ENCODE data around the gene DEFB114. TPM values are rescaled to one million over a fixed set of nuclear protein-coding genes. Genes with fewer than 3 reads are reported as not detected.

The DEFB114 gene
- total RNA-seq, 4 donors from 2014 or later: not detected

DNA sequence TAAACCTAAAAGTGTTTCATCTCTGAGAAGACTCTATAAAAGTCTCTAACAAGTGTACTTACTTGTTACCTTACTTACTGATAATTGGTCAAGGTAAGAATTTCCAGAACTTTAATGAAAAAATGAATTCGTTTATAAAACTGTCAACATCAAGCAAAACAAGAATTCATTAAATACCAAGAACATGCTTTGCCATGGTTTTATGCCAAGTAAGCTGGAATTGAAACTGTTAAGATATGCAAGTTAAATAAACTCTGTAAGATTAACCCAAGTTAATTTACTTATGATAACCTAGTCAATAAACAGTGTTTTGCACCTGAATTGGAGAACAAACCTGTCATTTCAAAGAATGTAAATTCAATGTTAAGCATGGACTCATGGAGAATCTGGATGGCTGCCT lies 22.6 kb upstream of the DEFB114 start:
- no peak for TF ChIP-seq CTCF (IDR thresholded peaks at IDR 0.05)
- TF ChIP-seq POLR2A (IDR thresholded peaks at IDR 0.05): no peak
- DNase-seq (ENCODE audit: low spot score in 2 of 2): no peak
- no peak overlapping the region for H3K4me3 ChIP-seq (ENCODE audit: low read depth, poor library complexity, severe bottlenecking)
- 26 to 35% methylated on average over 1 of the region's 1 CpG for WGBS, 2 donors
- intact Hi-C loops (cut with DNase I; ENCODE audit: low total_unique reads): no loop called here

- WGBS, 2 donors: 81 to 91% methylated on average over 2 of the region's 2 CpGs
- no peak for DNase-seq (ENCODE audit: low spot score in 2 of 2)
- no peak overlapping the region for H3K4me3 ChIP-seq (ENCODE audit: low read depth, poor library complexity, severe bottlenecking)
- intact Hi-C loops (cut with DNase I; ENCODE audit: low total_unique reads): no loop called here
- no peak for TF ChIP-seq POLR2A (IDR thresholded peaks at IDR 0.05)
- no peak for TF ChIP-seq CTCF (IDR thresholded peaks at IDR 0.05)
These were observed 18.1 kb upstream of the DEFB114 start for GRCh38 chr6:49982046-49982445.

DNA sequence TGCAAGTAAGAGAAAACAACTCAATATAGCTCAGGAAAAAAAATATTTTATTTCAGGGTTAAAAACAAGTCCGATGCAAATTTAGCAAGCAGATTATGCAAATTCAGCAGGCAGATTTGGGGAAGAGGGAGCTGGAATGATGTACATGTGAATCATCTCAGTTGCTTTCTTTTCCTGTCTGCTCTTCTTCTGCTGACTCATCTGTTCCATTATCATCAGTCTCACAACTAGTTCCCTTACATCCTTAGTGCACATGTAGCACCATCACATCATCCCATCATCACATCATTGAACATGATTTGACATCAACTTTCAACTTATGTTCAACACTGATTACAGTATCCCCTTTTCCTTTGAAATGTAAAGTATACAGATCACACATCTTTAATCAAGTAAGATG lies 16.9 kb upstream of the DEFB114 start:
- TF ChIP-seq POLR2A (IDR thresholded peaks at IDR 0.05): no peak
- no peak for TF ChIP-seq CTCF (IDR thresholded peaks at IDR 0.05)
- H3K4me3 ChIP-seq (ENCODE audit: low read depth, poor library complexity, severe bottlenecking): no peak overlapping the region
- WGBS, 2 donors: 39 to 55% methylated on average over 1 of the region's 1 CpG
- DNase-seq (ENCODE audit: low spot score in 2 of 2): no peak
- intact Hi-C loops (cut with DNase I; ENCODE audit: low total_unique reads): no loop called here

GRCh38 chr6:49979584-49979983 lies 15.6 kb upstream of the DEFB114 start:
- no peak for DNase-seq (ENCODE audit: low spot score in 2 of 2)
- 77 to 83% methylated on average over 4 of the region's 4 CpGs for WGBS, 2 donors
- no peak overlapping the region for H3K4me3 ChIP-seq (ENCODE audit: low read depth, poor library complexity, severe bottlenecking)
- intact Hi-C loops (cut with DNase I; ENCODE audit: low total_unique reads): no loop called here
- TF ChIP-seq CTCF (IDR thresholded peaks at IDR 0.05) (no peak), POLR2A (IDR thresholded peaks at IDR 0.05) (no peak)

GRCh38 chr6:49978332-49979226 lies 14.6 kb upstream of the DEFB114 start:
- no peak for TF ChIP-seq POLR2A (IDR thresholded peaks at IDR 0.05)
- no peak for TF ChIP-seq CTCF (IDR thresholded peaks at IDR 0.05)
- DNase-seq (ENCODE audit: low spot score in 2 of 2): no peak
- no peak overlapping the region for H3K4me3 ChIP-seq (ENCODE audit: low read depth, poor library complexity, severe bottlenecking)
- intact Hi-C loops (cut with DNase I; ENCODE audit: low total_unique reads): no loop called here
- WGBS, 2 donors: 25 to 42% methylated on average over 3 of the region's 3 CpGs

All from lower leg skin (tissue), 4 donors.